ENCODE measurements around the gene PAXX. TPM values are rescaled to one million over a fixed set of nuclear protein-coding genes. Genes with fewer than 3 reads are reported as not detected.

PAXX gene
- total RNA-seq, 4 donors from 2014 or later: 14.2 to 39.5 (median 18.8) TPM

DNA sequence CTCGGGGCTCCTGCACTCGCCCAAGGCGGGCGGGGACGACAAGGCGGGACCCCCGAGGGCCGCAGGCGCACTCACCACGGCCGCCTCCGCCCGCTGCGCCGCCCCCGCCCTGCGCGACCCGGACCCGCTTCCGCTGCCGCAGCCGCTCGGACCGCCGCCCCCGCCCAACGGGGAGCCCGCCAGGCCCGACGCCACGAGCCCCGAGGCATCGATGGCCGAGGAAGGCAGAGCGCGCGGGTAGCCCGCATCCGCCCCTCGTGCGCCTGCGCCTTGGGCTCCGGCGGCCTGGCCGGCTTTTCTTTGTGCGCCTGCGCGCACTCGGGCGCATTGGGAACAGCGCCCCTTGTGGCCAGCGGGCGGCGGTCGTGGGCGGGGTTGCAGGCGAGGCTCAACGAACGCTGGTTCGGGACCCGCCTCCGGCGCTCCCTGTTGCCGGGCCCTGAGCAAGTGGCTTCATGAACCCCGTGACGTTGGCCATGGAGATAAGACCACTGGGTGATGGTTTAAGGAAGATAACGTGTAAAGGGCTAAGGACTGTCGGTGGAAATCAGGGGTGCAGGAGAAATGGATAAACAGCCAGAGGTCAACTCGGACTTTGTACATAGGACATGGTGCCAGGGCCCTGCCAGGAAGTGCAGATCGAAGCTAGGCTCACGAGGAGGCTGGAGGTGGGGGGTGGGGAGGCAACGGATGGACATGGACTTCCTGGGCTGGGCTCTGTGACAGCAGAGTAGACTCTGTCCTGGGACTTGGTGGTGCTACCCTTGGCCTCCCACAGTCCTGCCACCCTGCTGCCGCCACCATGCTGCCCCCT is 47.5 kb upstream of the PAXX start, which contains the start of the genes C8G and FBXW5:
C8G (plus strand) TSS at position 725 of the 814 bp plus-strand sequence; CDS start at position 803, 78 bp downstream.
FBXW5 (minus strand) TSS at position 220 of the 814 bp plus-strand sequence. CDS start 655 bp downstream, outside the sequence.
- intact Hi-C loops (cut with DNase I; ENCODE audit: low total_unique reads): no loop called here
- peak within 1 kb of the TSS; percentile 79 to 84 for H3K27ac ChIP-seq
- H3K4me1 ChIP-seq: peaks cover 0 to 9% of the 10 kb centered on the region in 2 donors
- no peaks in the 10 kb centered on the region for H3K36me3 ChIP-seq
- H3K27me3 ChIP-seq: no peaks in the 10 kb centered on the region
- TF ChIP-seq, protein P1, sequence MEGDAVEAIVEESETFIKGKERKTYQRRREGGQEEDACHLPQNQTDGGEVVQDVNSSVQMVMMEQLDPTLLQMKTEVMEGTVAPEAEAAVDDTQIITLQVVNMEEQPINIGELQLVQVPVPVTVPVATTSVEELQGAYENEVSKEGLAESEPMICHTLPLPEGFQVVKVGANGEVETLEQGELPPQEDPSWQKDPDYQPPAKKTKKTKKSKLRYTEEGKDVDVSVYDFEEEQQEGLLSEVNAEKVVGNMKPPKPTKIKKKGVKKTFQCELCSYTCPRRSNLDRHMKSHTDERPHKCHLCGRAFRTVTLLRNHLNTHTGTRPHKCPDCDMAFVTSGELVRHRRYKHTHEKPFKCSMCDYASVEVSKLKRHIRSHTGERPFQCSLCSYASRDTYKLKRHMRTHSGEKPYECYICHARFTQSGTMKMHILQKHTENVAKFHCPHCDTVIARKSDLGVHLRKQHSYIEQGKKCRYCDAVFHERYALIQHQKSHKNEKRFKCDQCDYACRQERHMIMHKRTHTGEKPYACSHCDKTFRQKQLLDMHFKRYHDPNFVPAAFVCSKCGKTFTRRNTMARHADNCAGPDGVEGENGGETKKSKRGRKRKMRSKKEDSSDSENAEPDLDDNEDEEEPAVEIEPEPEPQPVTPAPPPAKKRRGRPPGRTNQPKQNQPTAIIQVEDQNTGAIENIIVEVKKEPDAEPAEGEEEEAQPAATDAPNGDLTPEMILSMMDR (IDR thresholded peaks at IDR 0.05): peak; percentile 99 to 100 (median 99)
- peak; percentile 21 to 85 for TF ChIP-seq POLR2A (IDR thresholded peaks at IDR 0.05)
- peak within 1 kb of the TSS; percentile 64 to 84 for H3K4me3 ChIP-seq
- H3K9me3 ChIP-seq: no peaks in the 10 kb centered on the region
- peak; percentile 88 to 95 for DNase-seq

DNA sequence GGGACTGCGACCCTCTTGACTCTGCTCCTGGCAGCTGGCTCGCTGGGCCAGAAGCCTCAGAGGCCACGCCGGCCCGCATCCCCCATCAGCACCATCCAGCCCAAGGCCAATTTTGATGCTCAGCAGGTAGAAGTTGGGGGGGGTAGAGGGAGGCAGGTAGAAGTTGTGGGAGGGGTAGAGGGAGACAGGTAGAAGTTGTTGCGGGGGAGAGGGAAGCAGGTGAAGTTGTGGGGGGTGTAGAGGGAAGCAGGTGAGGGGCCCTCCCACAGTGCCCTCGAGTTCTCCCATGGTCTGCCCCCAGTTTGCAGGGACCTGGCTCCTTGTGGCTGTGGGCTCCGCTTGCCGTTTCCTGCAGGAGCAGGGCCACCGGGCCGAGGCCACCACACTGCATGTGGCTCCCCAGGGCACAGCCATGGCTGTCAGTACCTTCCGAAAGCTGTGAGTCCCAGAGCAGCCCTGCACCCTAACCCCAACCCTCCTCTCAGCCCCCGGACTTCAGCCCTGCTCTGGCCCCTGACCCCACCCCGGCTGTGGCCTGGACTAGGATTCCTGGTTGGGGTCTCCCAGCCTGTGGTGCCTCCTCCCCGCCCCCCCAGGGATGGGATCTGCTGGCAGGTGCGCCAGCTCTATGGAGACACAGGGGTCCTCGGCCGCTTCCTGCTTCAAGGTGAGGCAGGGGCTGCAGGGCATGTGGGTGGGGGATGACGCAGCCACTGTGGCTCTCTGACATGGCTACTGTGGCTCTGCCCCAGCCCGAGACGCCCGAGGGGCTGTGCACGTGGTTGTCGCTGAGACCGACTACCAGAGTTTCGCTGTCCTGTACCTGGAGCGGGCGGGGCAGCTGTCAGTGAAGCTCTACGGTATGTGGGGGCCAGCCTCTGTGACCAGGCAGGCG is 46.6 kb upstream of the PAXX start:
- no peaks in the 10 kb centered on the region for H3K9me3 ChIP-seq
- H3K27me3 ChIP-seq: no peaks in the 10 kb centered on the region
- H3K27ac ChIP-seq: no peak overlapping the region
- peaks cover 0 to 9% of the 10 kb centered on the region in 2 donors for H3K4me1 ChIP-seq
- no peak for DNase-seq
- no peak for TF ChIP-seq POLR2A (IDR thresholded peaks at IDR 0.05)
- intact Hi-C loops (cut with DNase I; ENCODE audit: low total_unique reads): no loop called here
- no peaks in the 10 kb centered on the region for H3K36me3 ChIP-seq
- no peak overlapping the region for H3K4me3 ChIP-seq

GRCh38 chr9:136946228-136947027 is 45.8 kb upstream of the PAXX start:
- H3K4me3 ChIP-seq: no peak overlapping the region
- intact Hi-C loops (cut with DNase I; ENCODE audit: low total_unique reads): no loop called here
- peaks cover 0 to 9% of the 10 kb centered on the region in 2 donors for H3K4me1 ChIP-seq
- H3K9me3 ChIP-seq: no peaks in the 10 kb centered on the region
- H3K36me3 ChIP-seq: no peaks in the 10 kb centered on the region
- TF ChIP-seq, protein P1 (IDR thresholded peaks at IDR 0.05): no peak
- no peak for TF ChIP-seq POLR2A (IDR thresholded peaks at IDR 0.05)
- no peak for DNase-seq
- H3K27me3 ChIP-seq: no peaks in the 10 kb centered on the region
- H3K27ac ChIP-seq: no peak overlapping the region

GRCh38 chr9:136947028-136947891 is 45.0 kb upstream of the PAXX start:
- TF ChIP-seq POLR2A (IDR thresholded peaks at IDR 0.05): no peak
- TF ChIP-seq, protein P1 (IDR thresholded peaks at IDR 0.05): no peak
- Histone ChIP-seq H3K27ac (no peak overlapping the region), H3K9me3 (no peaks in the 10 kb centered on the region), H3K4me1 (peaks cover 0 to 9% of the 10 kb centered on the region in 2 donors), H3K4me3 (no peak overlapping the region), H3K36me3 (no peaks in the 10 kb centered on the region), H3K27me3 (no peaks in the 10 kb centered on the region)
- intact Hi-C loops (cut with DNase I; ENCODE audit: low total_unique reads): no loop called here
- DNase-seq: no peak

All from uterus (tissue), 4 donors.